ENCODE data around the gene KAT2A. TPM values are rescaled to one million over a fixed set of nuclear protein-coding genes. Genes with fewer than 3 reads are reported as not detected.

The KAT2A gene
- total RNA-seq, 1 donor from 2014 or later = 45.3 TPM

DNA sequence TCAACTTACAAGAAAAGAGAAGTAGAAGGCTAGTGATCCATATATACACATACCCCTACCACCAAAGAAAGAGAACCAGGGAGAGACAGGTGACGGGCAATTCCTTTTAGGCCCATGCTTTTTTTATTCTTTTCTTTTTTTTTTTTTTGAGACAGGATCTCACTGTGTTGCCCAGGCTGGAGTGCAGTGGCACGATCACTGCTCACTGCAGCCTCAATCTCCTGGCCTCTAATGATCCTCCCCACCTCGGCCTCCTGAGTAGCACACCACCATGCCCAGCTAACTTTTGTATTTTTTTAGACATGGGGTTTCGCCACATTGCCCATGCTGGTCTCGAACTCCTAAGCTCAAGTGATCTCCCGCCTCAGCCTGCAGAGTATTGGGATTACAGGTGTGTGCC lies 6.2 kb upstream of the KAT2A start:
- no peaks in the 10 kb centered on the region for H3K27me3 ChIP-seq
- no peak overlapping the region for H3K27ac ChIP-seq
- intact Hi-C loops (cut with DNase I) = no loop called here
- DNase-seq (no peak), ATAC-seq (no peak)
- no peak overlapping the region for H3K4me3 ChIP-seq
- peaks cover 37% of the 10 kb centered on the region for H3K4me1 ChIP-seq
- TF ChIP-seq, protein P1, sequence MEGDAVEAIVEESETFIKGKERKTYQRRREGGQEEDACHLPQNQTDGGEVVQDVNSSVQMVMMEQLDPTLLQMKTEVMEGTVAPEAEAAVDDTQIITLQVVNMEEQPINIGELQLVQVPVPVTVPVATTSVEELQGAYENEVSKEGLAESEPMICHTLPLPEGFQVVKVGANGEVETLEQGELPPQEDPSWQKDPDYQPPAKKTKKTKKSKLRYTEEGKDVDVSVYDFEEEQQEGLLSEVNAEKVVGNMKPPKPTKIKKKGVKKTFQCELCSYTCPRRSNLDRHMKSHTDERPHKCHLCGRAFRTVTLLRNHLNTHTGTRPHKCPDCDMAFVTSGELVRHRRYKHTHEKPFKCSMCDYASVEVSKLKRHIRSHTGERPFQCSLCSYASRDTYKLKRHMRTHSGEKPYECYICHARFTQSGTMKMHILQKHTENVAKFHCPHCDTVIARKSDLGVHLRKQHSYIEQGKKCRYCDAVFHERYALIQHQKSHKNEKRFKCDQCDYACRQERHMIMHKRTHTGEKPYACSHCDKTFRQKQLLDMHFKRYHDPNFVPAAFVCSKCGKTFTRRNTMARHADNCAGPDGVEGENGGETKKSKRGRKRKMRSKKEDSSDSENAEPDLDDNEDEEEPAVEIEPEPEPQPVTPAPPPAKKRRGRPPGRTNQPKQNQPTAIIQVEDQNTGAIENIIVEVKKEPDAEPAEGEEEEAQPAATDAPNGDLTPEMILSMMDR (IDR thresholded peaks at IDR 0.05) = no peak
- no peaks in the 10 kb centered on the region for H3K9me3 ChIP-seq
- H3K36me3 ChIP-seq = peaks cover 55% of the 10 kb centered on the region

DNA sequence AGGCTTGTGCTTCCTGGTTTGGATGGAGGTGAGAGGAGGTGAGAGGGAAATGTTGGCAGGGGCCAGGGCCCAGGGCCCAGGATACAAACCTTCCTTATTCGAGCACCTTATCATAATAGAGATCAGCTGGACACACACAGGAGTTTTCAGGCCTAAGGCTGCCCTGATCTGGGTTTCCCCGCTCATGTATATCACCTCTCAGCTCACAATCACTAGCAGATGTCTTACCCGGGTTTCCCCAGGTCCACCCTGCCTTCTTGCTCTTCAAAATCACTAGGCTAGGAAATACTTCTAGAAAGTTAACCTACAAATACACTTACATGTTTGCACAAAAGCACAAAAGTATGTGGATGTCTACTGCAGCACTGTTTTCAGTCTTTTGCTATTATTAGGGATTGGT lies 5.7 kb upstream of the KAT2A start:
- TF ChIP-seq, protein P1 (IDR thresholded peaks at IDR 0.05) = no peak
- H3K9me3 ChIP-seq = no peaks in the 10 kb centered on the region
- ATAC-seq = no peak
- H3K27ac ChIP-seq = no peak overlapping the region
- no peak overlapping the region for H3K4me3 ChIP-seq
- intact Hi-C loops (cut with DNase I) = no loop called here
- peaks cover 38% of the 10 kb centered on the region for H3K4me1 ChIP-seq
- H3K36me3 ChIP-seq = peaks cover 55% of the 10 kb centered on the region
- no peaks in the 10 kb centered on the region for H3K27me3 ChIP-seq
- DNase-seq = no peak

DNA sequence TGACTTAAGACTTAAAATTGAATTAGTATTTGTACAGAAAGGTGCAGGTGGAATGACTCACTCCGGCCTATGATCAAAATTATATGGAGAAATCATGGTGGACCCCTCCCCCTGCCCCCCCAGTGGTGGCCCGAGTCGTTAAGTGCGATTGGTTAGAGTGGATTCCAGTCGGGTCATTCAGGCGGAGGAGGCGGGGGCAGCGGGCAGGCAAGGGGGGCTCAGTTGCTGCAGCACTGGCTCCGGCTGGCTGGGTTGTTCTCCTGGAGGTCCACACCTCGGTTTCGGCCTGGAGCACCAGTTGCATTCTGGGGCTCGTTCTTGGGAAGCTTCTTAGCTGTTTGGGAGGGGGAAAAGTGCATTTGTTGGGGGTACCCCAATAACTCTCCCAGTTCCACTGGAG lies 4.4 kb upstream of the KAT2A start:
- Histone ChIP-seq H3K4me1 (peaks cover 32% of the 10 kb centered on the region), H3K4me3 (no peak overlapping the region), H3K27ac (no peak overlapping the region), H3K27me3 (no peaks in the 10 kb centered on the region), H3K9me3 (no peaks in the 10 kb centered on the region), H3K36me3 (peaks cover 55% of the 10 kb centered on the region)
- ATAC-seq (no peak), DNase-seq (no peak)
- TF ChIP-seq, protein P1 (IDR thresholded peaks at IDR 0.05) = no peak
- intact Hi-C loops (cut with DNase I) = no loop called here

DNA sequence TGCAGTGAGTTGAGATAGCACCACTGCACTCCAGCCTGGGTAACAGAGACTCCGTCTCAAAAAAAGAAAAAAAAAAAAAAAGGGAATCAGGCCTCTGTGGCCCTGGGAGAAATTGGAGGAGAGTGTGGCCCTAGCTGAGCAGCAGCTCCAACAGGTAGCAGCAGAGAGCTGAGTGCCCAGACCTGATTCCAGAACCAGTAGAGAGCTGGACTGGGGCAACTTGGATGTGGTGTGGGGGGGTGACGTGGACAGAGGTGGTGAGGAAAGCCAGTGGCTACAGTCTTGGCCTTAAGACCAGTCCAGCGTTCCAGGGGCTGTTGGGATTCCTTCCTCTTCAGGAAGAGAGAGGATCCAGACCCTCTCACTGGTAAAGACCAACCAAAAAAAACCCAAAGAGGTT lies 3.1 kb upstream of the KAT2A start:
- TF ChIP-seq, protein P1 (IDR thresholded peaks at IDR 0.05) = no peak
- ATAC-seq (no peak), DNase-seq (no peak)
- Histone ChIP-seq H3K4me1 (peaks cover 27% of the 10 kb centered on the region), H3K4me3 (no peak overlapping the region), H3K27me3 (no peaks in the 10 kb centered on the region), H3K27ac (no peak overlapping the region), H3K36me3 (peaks cover 43% of the 10 kb centered on the region), H3K9me3 (no peaks in the 10 kb centered on the region)
- intact Hi-C loops (cut with DNase I) = no loop called here

DNA sequence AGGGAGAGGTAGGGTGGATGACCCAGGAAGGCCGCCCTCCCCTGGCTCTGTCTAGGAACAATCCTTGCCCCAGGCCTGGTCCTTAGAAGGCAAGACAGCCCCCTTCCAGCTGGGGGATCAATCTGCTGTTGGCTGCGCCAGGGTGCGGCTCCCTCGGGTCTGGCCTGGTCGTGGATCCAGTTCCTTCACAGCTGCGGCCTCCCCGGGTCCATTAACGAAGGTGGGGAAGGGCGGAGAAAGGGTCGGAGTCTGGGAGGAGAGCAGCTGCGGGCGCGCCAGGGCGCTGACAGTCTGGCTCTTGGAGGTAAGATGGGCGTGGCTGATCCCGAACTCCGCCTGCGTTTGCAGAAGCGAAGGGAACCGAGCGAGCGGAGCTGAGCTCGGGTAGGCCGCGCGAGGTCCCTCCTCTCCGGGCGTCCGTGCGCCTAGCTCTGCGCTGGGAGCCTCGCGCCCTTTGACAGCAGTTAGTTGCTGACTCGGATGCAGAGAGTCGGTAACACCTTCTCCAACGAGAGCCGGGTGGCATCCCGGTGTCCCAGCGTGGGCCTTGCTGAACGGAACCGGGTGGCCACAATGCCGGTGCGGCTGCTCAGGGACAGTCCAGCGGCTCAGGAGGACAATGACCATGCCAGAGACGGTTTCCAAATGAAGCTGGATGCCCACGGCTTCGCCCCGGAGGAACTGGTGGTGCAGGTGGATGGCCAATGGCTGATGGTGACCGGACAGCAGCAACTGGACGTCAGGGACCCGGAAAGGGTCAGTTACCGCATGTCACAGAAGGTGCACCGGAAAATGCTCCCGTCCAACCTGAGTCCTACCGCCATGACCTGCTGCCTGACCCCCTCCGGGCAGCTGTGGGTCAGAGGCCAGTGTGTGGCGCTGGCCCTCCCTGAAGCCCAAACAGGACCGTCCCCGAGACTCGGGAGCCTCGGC lies 1.5 kb upstream of the KAT2A start, which contains the start of gene HSPB9:
Gene HSPB9 (plus strand): TSS at position 434 of the 933 bp plus-strand sequence. CDS start 47 bp downstream, at position 481.
- ATAC-seq = peak; percentile 69

More for the DNA sequence above, 1.5 kb upstream of the KAT2A start, which contains the start of gene HSPB9:
- Histone ChIP-seq H3K27ac (peak within 1 kb of the TSS; percentile 63), H3K4me3 (peak within 1 kb of the TSS; percentile 14), H3K4me1 (peaks cover 21% of the 10 kb centered on the region), H3K36me3 (peaks cover 27% of the 10 kb centered on the region), H3K9me3 (no peaks in the 10 kb centered on the region), H3K27me3 (no peaks in the 10 kb centered on the region)
- intact Hi-C loops (cut with DNase I) = no loop called here
- peak; percentile 84 for DNase-seq
- TF ChIP-seq, protein P1 (IDR thresholded peaks at IDR 0.05) = no peak
